Measurements from ENCODE around the gene ARID1B. TPM values are rescaled to one million over a fixed set of nuclear protein-coding genes. Genes with fewer than 3 reads are reported as not detected.

Gene ARID1B
- total RNA-seq, 1 experiment from 2014 or later, result 24.2 TPM

GRCh38 chr6:156762547-156762946 is 14.6 kb upstream of the ARID1B start:
- ATAC-seq, result no peak
- Histone ChIP-seq H3K9me3 (ENCODE audit: low read length) (no peaks in the 10 kb centered on the region), H3F3A (ENCODE audit: low read length, unreplicated experiment) (no peaks in the 10 kb centered on the region), H2AFZ (ENCODE audit: low read length) (no peak overlapping the region), H3K79me2 (ENCODE audit: low read length) (no peaks in the 10 kb centered on the region), H3K27ac (ENCODE audit: low read length) (no peak overlapping the region), H4K20me1 (ENCODE audit: low read length) (no peaks in the 10 kb centered on the region), H3K27me3 (ENCODE audit: low read length) (no peaks in the 10 kb centered on the region), H3K9ac (ENCODE audit: low read length) (no peak overlapping the region), H3K4me3 (ENCODE audit: low read length) (no peak overlapping the region), H3K9me2 (replicated peaks; ENCODE audit: low read length) (no peaks in the 10 kb centered on the region), H3K4me2 (ENCODE audit: low read length) (no peak overlapping the region), H3K4me1 (ENCODE audit: insufficient read depth, low read length) (no peaks in the 10 kb centered on the region), H3K36me3 (ENCODE audit: low read depth, low read length) (no peaks in the 10 kb centered on the region)
- no peak for DNase-seq
- ChIA-PET POLR2A (ENCODE audit: unreplicated experiment) (no interaction called here), CTCF (no interaction called here)
- intact Hi-C loops (cut with micrococcal nuclease), result no loop called here
- TF ChIP-seq EZH2 (IDR thresholded peaks at IDR 0.05; ENCODE audit: low read length, unreplicated experiment), result no peak
- TF ChIP-seq EZH2phosphoT487 (IDR thresholded peaks at IDR 0.05; ENCODE audit: borderline replicate concordance, low read length), result no peak
- no peak for TF ChIP-seq CTCF (conservative IDR thresholded peaks at IDR 0.05; ENCODE audit: low read depth, low read length)
- BruUV-seq (replicated peaks), result no TSS peak

- H3K36me3 ChIP-seq (ENCODE audit: low read depth, low read length), result no peaks in the 10 kb centered on the region
- no peaks in the 10 kb centered on the region for H3K4me1 ChIP-seq (ENCODE audit: insufficient read depth, low read length)
- TF ChIP-seq CTCF (conservative IDR thresholded peaks at IDR 0.05; ENCODE audit: low read depth, low read length) (no peak), EZH2phosphoT487 (IDR thresholded peaks at IDR 0.05; ENCODE audit: borderline replicate concordance, low read length) (no peak), EZH2 (IDR thresholded peaks at IDR 0.05; ENCODE audit: low read length, unreplicated experiment) (no peak)
- H3K4me3 ChIP-seq (ENCODE audit: low read length), result no peak overlapping the region
- H3K9me3 ChIP-seq (ENCODE audit: low read length), result no peaks in the 10 kb centered on the region
- H3F3A ChIP-seq (ENCODE audit: low read length, unreplicated experiment), result no peaks in the 10 kb centered on the region
- H3K79me2 ChIP-seq (ENCODE audit: low read length), result no peaks in the 10 kb centered on the region
- no peak for ATAC-seq
- H4K20me1 ChIP-seq (ENCODE audit: low read length), result no peaks in the 10 kb centered on the region
- no peak overlapping the region for H3K9ac ChIP-seq (ENCODE audit: low read length)
- CTCF ChIA-PET, result no interaction called here
- no peak overlapping the region for H2AFZ ChIP-seq (ENCODE audit: low read length)
- H3K27me3 ChIP-seq (ENCODE audit: low read length), result no peaks in the 10 kb centered on the region
- POLR2A ChIA-PET (ENCODE audit: unreplicated experiment), result no interaction called here
- BruUV-seq (replicated peaks), result no TSS peak
- no peaks in the 10 kb centered on the region for H3K9me2 ChIP-seq (replicated peaks; ENCODE audit: low read length)
- no peak for DNase-seq
- no peak overlapping the region for H3K27ac ChIP-seq (ENCODE audit: low read length)
- intact Hi-C loops (cut with micrococcal nuclease), result no loop called here
- H3K4me2 ChIP-seq (ENCODE audit: low read length), result no peak overlapping the region
Measured at GRCh38 chr6:156765117-156765516, 12.1 kb upstream of the ARID1B start.

GRCh38 chr6:156767603-156768467 is 9.3 kb upstream of the ARID1B start:
- Histone ChIP-seq H3K4me1 (ENCODE audit: insufficient read depth, low read length) (no peaks in the 10 kb centered on the region), H3F3A (ENCODE audit: low read length, unreplicated experiment) (no peaks in the 10 kb centered on the region), H4K20me1 (ENCODE audit: low read length) (no peaks in the 10 kb centered on the region), H3K27ac (ENCODE audit: low read length) (no peak overlapping the region), H3K9me2 (replicated peaks; ENCODE audit: low read length) (no peaks in the 10 kb centered on the region), H3K9ac (ENCODE audit: low read length) (no peak overlapping the region), H3K4me2 (ENCODE audit: low read length) (no peak overlapping the region), H2AFZ (ENCODE audit: low read length) (no peak overlapping the region), H3K79me2 (ENCODE audit: low read length) (no peaks in the 10 kb centered on the region), H3K36me3 (ENCODE audit: low read depth, low read length) (no peaks in the 10 kb centered on the region), H3K4me3 (ENCODE audit: low read length) (no peak overlapping the region), H3K9me3 (ENCODE audit: low read length) (no peaks in the 10 kb centered on the region), H3K27me3 (ENCODE audit: low read length) (no peaks in the 10 kb centered on the region)
- BruUV-seq (replicated peaks), result no TSS peak
- ATAC-seq, result no peak
- ChIA-PET CTCF (no interaction called here), POLR2A (ENCODE audit: unreplicated experiment) (no interaction called here)
- intact Hi-C loops (cut with micrococcal nuclease), result no loop called here
- DNase-seq, result no peak
- TF ChIP-seq CTCF (conservative IDR thresholded peaks at IDR 0.05; ENCODE audit: low read depth, low read length) (no peak), EZH2 (IDR thresholded peaks at IDR 0.05; ENCODE audit: low read length, unreplicated experiment) (no peak), EZH2phosphoT487 (IDR thresholded peaks at IDR 0.05; ENCODE audit: borderline replicate concordance, low read length) (no peak)
